GM18517 (cell line): ENCODE results near the gene RPS8.
"Not testable (repeated sequence)": the region's sequence is repeated elsewhere in the genome, so short reads cannot be mapped to it uniquely, and the experiment has no call there.

Source experiments
- ATAC-seq: cut with Tn5 transposase; IDR thresholded peaks from one replicate; pipeline ENCODE4 v1.9.1; 2021; ENCODE audit warnings: mild to moderate bottlenecking, moderate library complexity; ENCODE audit not compliant: unreplicated experiment

The RPS8 gene

GRCh38 chr1:44819196-44819607 lies 43.9 kb downstream of the RPS8 start:
- ATAC-seq, result no peak

GRCh38 chr1:44819608-44820327 lies 44.4 kb downstream of the RPS8 start:
- ATAC-seq, result peak; percentile 79

GRCh38 chr1:44820328-44821239 lies 45.2 kb downstream of the RPS8 start:
- no peak for ATAC-seq

GRCh38 chr1:44821240-44821715 lies 45.9 kb downstream of the RPS8 start:
- no peak for ATAC-seq

GRCh38 chr1:44822131-44822701 lies 46.9 kb downstream of the RPS8 start:
- ATAC-seq, result no peak

GRCh38 chr1:44822981-44823451 lies 47.7 kb downstream of the RPS8 start:
- no peak for ATAC-seq

GRCh38 chr1:44824392-44824791 lies 49.1 kb downstream of the RPS8 start:
- ATAC-seq, result not testable (repeated sequence)

GRCh38 chr1:44826375-44827196 lies 51.2 kb downstream of the RPS8 start:
- ATAC-seq, result no peak

- ATAC-seq, result no peak
Observed at GRCh38 chr1:44827197-44828002, 52.1 kb downstream of the RPS8 start.

- no peak for ATAC-seq
Observed at GRCh38 chr1:44828003-44828651, 52.8 kb downstream of the RPS8 start.
